Measurements from ENCODE around the gene NPAS2.

- TF ChIP-seq, protein P1, sequence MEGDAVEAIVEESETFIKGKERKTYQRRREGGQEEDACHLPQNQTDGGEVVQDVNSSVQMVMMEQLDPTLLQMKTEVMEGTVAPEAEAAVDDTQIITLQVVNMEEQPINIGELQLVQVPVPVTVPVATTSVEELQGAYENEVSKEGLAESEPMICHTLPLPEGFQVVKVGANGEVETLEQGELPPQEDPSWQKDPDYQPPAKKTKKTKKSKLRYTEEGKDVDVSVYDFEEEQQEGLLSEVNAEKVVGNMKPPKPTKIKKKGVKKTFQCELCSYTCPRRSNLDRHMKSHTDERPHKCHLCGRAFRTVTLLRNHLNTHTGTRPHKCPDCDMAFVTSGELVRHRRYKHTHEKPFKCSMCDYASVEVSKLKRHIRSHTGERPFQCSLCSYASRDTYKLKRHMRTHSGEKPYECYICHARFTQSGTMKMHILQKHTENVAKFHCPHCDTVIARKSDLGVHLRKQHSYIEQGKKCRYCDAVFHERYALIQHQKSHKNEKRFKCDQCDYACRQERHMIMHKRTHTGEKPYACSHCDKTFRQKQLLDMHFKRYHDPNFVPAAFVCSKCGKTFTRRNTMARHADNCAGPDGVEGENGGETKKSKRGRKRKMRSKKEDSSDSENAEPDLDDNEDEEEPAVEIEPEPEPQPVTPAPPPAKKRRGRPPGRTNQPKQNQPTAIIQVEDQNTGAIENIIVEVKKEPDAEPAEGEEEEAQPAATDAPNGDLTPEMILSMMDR (IDR thresholded peaks at IDR 0.05) = no peak
- TF ChIP-seq POLR2A (IDR thresholded peaks at IDR 0.05) = no peak
- no peak for TF ChIP-seq POLR2AphosphoS5 (IDR thresholded peaks at IDR 0.05)
These were observed 34.2 kb upstream of the NPAS2 start for GRCh38 chr2:100785626-100786296.
